ENCODE measurements around the gene ALKBH8. TPM values are rescaled to one million over a fixed set of nuclear protein-coding genes. Genes with fewer than 3 reads are reported as not detected.
"Not testable (repeated sequence)": the region's sequence is repeated elsewhere in the genome, so short reads cannot be mapped to it uniquely, and the experiment has no call there.

The ALKBH8 gene
- total RNA-seq, 1 donor from 2014 or later = 13.0 TPM

GRCh38 chr11:107538821-107539220 lies 26.7 kb downstream of the ALKBH8 start:
- Histone ChIP-seq H3K27ac (ENCODE audit: low read depth, low read length) (no peak overlapping the region), H3K9ac (ENCODE audit: low read length) (no peak overlapping the region), H3K9me3 (ENCODE audit: insufficient read depth, low read depth, low read length) (no peaks in the 10 kb centered on the region), H3K27me3 (ENCODE audit: insufficient read depth, low read length) (no peaks in the 10 kb centered on the region), H2AFZ (ENCODE audit: low read depth, low read length) (no peak overlapping the region), H3K4me3 (ENCODE audit: insufficient read depth, low read depth, low read length) (no peak overlapping the region), H3K4me2 (ENCODE audit: low read length) (no peak overlapping the region), H4K20me1 (ENCODE audit: insufficient read depth, low read length) (no peaks in the 10 kb centered on the region), H3K36me3 (ENCODE audit: insufficient read depth, low read length) (no peaks in the 10 kb centered on the region), H3K4me1 (ENCODE audit: insufficient read depth, low read length) (no peaks in the 10 kb centered on the region), H3K79me2 (ENCODE audit: insufficient read depth, low read length) (no peaks in the 10 kb centered on the region)
- Mint-ChIP-seq H3K27ac (ENCODE audit: unreplicated experiment) (no peak overlapping the region), H3K9me3 (ENCODE audit: unreplicated experiment) (peaks cover 1% of the 10 kb centered on the region), H3K4me1 (ENCODE audit: low read depth, unreplicated experiment) (no peaks in the 10 kb centered on the region), H3K36me3 (ENCODE audit: low read depth, unreplicated experiment) (peaks cover 13% of the 10 kb centered on the region), H3K4me3 (ENCODE audit: unreplicated experiment) (no peak overlapping the region), H3K27me3 (ENCODE audit: low read depth, unreplicated experiment) (no peaks in the 10 kb centered on the region)
- FAIRE-seq (no peak), DNase-seq (ENCODE audit: low read depth) (peak; percentile 24)
- no peak for TF ChIP-seq EZH2 (IDR thresholded peaks at IDR 0.05; ENCODE audit: insufficient read depth, low read length)
- TF ChIP-seq, protein P1, sequence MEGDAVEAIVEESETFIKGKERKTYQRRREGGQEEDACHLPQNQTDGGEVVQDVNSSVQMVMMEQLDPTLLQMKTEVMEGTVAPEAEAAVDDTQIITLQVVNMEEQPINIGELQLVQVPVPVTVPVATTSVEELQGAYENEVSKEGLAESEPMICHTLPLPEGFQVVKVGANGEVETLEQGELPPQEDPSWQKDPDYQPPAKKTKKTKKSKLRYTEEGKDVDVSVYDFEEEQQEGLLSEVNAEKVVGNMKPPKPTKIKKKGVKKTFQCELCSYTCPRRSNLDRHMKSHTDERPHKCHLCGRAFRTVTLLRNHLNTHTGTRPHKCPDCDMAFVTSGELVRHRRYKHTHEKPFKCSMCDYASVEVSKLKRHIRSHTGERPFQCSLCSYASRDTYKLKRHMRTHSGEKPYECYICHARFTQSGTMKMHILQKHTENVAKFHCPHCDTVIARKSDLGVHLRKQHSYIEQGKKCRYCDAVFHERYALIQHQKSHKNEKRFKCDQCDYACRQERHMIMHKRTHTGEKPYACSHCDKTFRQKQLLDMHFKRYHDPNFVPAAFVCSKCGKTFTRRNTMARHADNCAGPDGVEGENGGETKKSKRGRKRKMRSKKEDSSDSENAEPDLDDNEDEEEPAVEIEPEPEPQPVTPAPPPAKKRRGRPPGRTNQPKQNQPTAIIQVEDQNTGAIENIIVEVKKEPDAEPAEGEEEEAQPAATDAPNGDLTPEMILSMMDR (IDR thresholded peaks at IDR 0.05; ENCODE audit: insufficient read depth, low read depth, low read length) = no peak

DNA sequence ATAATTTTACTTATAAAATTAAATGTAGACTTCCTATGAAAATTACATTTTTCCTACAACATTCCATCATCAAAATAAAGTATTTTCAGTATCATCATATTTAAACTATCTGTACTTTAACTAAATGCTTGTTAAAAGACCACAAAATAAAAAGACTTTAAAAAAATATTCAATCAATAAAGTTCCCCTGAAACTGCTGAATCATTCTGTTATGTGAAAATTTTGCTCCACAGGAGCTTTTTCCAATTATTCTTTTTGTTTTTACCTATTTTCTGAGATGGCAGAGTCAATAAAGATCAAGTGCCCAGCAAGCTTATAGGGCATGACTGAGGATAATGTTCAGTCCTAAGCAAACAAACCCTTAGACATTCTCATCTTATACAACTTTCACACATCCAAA lies 27.3 kb downstream of the ALKBH8 start:
- no peak for TF ChIP-seq EZH2 (IDR thresholded peaks at IDR 0.05; ENCODE audit: insufficient read depth, low read length)
- TF ChIP-seq, protein P1 (IDR thresholded peaks at IDR 0.05; ENCODE audit: insufficient read depth, low read depth, low read length) = no peak
- Histone ChIP-seq H3K9ac (ENCODE audit: low read length) (no peak overlapping the region), H3K4me2 (ENCODE audit: low read length) (no peak overlapping the region), H3K27ac (ENCODE audit: low read depth, low read length) (no peak overlapping the region), H3K79me2 (ENCODE audit: insufficient read depth, low read length) (no peaks in the 10 kb centered on the region), H3K36me3 (ENCODE audit: insufficient read depth, low read length) (no peaks in the 10 kb centered on the region), H3K4me3 (ENCODE audit: insufficient read depth, low read depth, low read length) (no peak overlapping the region), H2AFZ (ENCODE audit: low read depth, low read length) (no peak overlapping the region), H3K4me1 (ENCODE audit: insufficient read depth, low read length) (no peaks in the 10 kb centered on the region), H4K20me1 (ENCODE audit: insufficient read depth, low read length) (no peaks in the 10 kb centered on the region), H3K27me3 (ENCODE audit: insufficient read depth, low read length) (no peaks in the 10 kb centered on the region), H3K9me3 (ENCODE audit: insufficient read depth, low read depth, low read length) (no peaks in the 10 kb centered on the region)
- Mint-ChIP-seq H3K36me3 (ENCODE audit: low read depth, unreplicated experiment) (peaks cover 13% of the 10 kb centered on the region), H3K4me1 (ENCODE audit: low read depth, unreplicated experiment) (no peaks in the 10 kb centered on the region), H3K4me3 (ENCODE audit: unreplicated experiment) (no peak overlapping the region), H3K27ac (ENCODE audit: unreplicated experiment) (no peak overlapping the region), H3K27me3 (ENCODE audit: low read depth, unreplicated experiment) (no peaks in the 10 kb centered on the region), H3K9me3 (ENCODE audit: unreplicated experiment) (peaks cover 1% of the 10 kb centered on the region)
- FAIRE-seq (no peak), DNase-seq (ENCODE audit: low read depth) (no peak)

- not testable (repeated sequence) for H3K4me1 ChIP-seq (ENCODE audit: insufficient read depth, low read length); H3K27me3 Mint-ChIP-seq (ENCODE audit: low read depth, unreplicated experiment); H3K27me3 ChIP-seq (ENCODE audit: insufficient read depth, low read length); H2AFZ ChIP-seq (ENCODE audit: low read depth, low read length); H3K27ac Mint-ChIP-seq (ENCODE audit: unreplicated experiment); H3K36me3 ChIP-seq (ENCODE audit: insufficient read depth, low read length); H3K9me3 ChIP-seq (ENCODE audit: insufficient read depth, low read depth, low read length); H3K4me3 ChIP-seq (ENCODE audit: insufficient read depth, low read depth, low read length); H4K20me1 ChIP-seq (ENCODE audit: insufficient read depth, low read length); FAIRE-seq; H3K9me3 Mint-ChIP-seq (ENCODE audit: unreplicated experiment); H3K4me1 Mint-ChIP-seq (ENCODE audit: low read depth, unreplicated experiment); H3K9ac ChIP-seq (ENCODE audit: low read length); H3K4me3 Mint-ChIP-seq (ENCODE audit: unreplicated experiment); H3K27ac ChIP-seq (ENCODE audit: low read depth, low read length); DNase-seq (ENCODE audit: low read depth); H3K4me2 ChIP-seq (ENCODE audit: low read length); H3K79me2 ChIP-seq (ENCODE audit: insufficient read depth, low read length)
- H3K36me3 Mint-ChIP-seq (ENCODE audit: low read depth, unreplicated experiment) = peaks cover 13% of the 10 kb centered on the region
Measured at GRCh38 chr11:107537155-107537554, 28.4 kb downstream of the ALKBH8 start.
